GM18508 (cell line): Measurements from ENCODE around the gene ZBTB34.

Experiments
- ATAC-seq: cut with Tn5 transposase; IDR thresholded peaks from one replicate; pipeline ENCODE4 v1.9.1; 2021; ENCODE audit warnings: moderate number of reproducible peaks; ENCODE audit not compliant: insufficient read depth, unreplicated experiment

Gene ZBTB34

DNA sequence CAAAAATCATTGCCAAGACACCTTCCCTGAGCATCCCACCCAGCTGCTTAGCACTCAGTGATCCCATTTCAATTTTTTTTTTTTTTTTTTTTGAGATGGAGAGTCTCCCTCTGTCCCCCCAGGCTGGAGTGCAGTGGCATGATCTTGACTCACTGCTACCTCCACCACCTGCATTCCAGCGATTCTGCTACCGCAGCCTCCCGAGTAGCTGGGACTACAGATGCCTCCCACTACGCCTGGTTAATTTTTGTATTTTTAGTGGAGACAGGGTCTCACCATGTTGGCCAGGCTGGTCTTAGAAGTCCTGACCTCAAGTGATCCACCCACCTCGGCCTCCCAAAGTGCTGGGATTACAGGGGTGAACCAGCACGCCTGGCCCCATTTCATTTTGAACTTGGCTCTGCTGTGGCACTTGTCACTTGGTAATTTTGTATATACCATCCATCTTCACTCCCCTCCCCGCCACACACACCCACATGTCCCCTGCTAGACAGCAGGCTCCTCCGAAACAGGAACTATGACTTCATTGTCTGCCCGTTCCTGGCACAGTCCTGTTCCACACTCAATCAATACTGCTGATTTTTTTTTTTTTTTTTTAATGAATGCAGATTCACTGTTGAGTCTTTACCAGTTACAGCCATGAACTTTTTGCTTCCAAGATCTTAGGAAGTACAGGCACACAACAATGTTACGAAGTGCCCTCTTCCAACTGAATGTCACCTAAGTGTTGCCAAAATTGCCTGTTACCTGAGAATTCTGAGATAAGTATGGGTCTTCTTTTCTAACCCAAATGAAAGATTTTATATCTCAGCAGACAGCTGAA, 17.3 kb upstream of the ZBTB34 start:
- no peak for ATAC-seq

DNA sequence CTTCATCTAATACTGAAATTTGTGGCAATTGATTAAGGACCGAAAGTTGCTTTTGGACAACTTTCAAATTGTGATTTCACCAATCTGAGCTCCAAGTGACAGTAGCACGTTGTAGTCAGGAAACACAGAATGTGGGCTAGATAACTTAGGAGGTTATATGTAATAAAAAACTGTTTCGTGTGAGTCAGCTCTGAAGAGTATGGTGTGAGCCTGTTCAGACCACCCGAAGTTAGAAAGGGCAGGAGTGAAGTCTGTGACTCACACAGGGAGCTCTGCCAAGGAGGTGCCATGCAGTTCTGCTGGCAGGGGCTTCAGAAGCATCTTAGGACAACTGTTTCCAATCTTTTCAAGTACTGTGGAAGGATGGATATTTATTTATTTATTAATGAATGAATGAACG, 16.4 kb upstream of the ZBTB34 start:
- ATAC-seq: no peak

DNA sequence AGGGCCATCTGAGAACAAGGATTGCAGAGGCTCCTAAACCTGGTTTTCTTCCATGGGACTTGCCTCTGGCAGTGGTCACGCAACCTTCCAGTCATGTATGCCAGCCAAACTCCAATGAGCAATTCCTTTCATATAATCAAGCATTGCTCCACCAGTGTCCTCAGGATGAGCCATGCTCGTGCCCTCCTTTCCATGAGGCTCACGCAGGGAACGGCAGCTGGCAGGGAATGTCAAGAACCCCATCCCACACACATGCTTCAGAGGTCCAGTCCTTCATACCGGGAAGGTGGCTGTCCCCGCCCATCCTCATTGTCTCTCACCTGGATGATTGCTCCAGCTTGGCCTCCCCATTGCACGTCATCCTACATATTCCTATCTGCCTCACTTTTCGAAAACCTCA, 13.4 kb upstream of the ZBTB34 start:
- no peak for ATAC-seq

DNA sequence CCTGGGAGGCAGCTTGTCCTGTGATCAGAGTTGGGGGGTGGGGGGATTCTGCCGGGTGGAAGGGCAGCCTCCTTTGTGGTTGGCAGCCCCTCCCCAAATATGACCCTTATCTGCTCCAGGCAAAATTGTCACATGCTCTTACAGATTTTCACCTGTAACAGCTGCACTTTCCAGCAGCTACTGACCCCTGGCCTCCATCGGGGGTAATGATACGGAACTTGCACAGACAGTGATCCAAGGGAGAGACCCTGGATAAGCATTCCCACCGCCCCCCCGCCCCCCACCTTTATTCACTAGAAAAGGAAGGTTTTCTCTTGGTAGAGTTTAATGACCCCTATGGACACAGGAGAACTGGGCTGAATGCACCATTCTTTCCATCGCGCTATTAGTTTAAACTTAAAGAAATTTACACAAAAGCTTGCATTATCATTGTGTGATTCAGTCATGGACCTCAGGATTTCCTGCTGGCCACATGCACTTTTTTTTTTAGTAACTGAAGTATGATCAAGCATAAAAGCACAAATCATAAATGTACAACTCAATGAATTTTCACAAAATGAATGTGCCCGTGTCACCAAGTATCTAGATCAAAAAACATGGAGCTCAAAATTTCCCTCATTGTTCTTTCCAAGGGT, 10.7 kb upstream of the ZBTB34 start:
- ATAC-seq: no peak

DNA sequence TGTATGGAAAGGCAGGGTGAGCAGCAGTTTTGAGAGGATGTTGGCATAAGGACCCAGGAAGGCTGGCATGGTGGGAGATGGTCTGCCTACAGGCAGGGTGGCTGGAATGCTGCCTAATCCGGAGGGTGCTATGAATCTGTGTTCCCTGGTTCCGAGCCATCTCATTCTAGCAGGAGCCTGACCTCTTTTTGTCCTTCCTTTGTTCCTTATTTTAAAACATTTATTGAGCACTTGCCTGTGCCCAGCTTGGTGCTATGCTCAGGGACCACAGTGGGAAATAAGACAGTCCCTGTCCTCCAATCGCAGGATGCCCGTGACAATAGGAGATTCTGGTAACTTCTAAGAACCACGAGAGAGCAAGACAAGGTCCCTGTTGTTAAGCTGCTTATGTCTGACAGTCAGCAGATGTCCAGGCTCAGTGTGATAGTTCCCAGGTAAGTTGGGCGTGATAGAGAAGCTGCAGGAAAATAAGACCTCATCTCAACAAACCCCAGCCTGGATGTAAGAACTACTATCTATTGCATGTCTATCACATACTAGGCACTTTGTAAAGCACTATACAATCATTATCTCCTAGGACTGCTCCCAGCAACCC, 9.1 kb upstream of the ZBTB34 start:
- no peak for ATAC-seq

DNA sequence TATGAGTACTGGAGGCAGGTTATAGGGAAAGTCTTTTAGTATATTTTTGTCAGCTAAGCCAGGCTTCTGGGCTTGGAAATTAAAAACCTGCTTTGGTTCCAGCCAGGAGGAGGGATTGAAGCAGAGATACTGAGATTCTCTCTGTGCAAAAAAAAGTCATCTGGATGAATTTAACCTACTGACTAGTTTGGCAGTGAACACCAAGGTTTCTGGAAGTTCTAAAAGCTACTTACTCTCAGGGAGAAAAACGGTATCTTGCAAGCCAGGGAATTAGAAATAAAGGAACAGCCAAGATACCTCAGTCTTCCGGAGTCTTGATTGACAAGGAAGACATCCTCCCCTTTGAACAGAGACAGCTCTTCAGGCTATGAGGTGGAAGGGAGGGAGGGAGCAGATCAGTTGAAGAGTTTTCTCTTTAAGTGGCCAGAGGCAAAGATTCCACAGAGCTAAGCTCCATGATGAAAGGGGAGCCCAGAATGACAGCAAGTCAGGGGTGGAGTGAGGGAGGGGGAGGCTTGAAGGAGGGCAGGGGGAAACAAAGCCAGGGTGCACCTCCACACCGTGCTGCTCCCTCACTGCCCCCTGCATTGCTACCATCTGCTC, 8.3 kb upstream of the ZBTB34 start:
- no peak for ATAC-seq

DNA sequence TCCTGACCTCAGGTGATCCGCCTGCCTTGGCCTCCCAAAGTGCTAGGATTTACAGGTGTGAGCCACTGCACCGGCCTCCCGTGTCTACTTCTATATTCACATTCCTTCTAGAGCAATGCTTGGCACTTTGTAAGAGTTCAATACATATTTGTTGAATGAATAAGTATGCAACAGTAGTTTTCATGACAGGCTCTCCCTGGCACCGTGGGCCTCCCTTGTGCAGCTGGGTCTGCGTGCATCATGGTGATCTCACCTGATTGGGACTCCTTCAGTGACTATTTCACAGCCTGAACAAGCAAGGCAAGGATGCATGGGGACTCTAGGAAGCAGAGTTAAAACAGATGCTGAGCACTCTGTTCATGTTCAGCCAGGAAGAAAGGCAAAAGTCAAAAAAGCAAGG, 6.8 kb upstream of the ZBTB34 start:
- no peak for ATAC-seq

DNA sequence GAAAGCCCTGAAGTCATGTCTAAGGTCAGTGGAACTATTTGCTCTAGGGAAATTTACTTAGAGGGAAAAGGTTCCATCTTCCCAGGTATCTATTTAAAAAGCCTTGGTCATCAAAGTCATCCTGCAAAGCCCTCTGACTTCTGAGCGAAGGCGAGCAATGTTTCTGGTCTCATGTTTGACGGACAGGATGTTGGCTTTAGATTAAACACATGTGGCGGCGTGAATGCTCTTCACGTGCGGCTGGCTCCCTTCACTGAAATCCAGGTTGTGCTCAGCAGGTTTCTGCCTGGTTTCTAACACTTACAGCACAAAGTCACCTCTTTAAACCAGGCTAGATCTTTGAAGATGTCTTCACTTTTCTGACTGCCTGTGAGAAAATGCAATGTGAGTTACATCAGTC, 5.7 kb upstream of the ZBTB34 start:
- no peak for ATAC-seq

DNA sequence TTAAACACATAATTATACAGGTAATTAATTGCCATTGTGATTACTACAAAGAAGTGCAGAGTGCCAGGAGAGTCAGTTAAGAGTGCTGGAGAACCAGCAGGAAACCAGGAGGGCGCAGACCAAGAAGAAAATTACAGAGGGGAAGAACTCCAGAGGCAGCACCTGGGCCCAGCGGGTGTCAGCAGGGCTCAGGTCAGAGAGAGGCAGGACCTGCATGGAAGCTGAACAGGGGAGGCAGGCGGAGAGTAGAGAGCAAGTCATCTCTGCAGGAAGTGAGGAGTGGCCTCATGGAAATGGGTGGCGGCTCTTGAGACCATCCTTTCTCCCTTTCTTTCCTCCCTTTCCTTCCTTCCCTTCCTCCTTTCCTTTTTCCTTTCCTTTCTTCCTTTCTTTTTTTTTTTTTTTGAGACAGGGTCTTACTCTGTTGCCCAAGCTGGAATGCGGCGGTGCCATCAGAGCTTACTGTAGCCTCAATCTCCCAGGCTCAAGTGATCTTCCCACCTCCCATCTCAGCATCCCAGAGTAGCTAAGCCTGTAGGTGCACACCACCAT, 4.0 kb upstream of the ZBTB34 start:
- no peak for ATAC-seq

DNA sequence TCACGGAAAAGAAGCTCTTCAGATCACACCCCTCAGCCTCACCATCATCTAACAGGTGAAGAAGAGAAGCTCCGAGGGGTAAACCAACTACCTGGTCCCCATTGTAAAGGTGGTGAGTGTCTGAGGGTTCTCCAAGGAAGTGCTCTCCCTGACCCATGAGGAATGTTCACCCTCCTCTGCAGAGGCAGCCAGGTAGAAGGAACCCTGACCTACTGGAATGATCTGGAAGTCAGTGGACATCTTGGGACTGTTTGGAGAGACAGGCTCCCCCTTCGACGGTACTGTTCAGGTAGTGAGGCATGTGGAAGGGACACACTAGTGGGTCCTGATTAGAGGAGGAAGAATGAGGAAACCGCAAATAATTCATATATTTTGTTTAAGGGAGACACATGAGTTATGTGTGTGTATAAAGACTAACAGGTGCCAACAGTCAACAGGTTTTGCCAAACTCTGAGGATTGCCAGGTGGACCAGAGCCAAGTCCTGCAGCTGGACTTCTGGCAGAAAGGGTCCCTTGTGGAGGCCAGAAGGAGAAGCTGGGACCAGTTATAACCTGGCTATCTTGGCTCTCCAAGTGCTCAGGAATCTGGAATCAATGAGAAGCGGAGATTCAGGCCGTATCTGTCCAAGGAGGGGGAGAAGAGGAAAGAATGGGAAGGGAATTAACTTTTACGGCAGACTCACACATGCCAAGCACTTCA, 3.0 kb upstream of the ZBTB34 start:
- ATAC-seq: no peak

DNA sequence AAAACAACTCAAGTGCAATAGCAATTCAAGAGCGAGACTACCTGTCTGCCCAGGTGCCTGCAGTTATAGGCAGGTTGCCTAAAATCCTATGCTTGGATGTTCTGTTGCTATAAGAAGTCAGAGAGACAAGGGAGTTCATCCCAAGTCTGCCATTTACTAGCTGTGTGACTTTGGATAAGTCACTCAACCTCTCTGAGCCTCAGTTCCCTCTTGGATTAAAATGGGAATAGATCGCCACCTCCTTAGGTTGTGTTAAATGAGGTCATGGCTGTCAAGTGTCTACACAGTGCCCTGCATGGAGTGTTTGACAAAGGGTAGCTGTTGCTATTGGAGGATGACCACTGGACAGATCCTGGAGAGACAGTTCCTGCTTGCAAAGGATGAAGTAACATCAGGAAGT, 1.3 kb upstream of the ZBTB34 start:
- no peak for ATAC-seq

DNA sequence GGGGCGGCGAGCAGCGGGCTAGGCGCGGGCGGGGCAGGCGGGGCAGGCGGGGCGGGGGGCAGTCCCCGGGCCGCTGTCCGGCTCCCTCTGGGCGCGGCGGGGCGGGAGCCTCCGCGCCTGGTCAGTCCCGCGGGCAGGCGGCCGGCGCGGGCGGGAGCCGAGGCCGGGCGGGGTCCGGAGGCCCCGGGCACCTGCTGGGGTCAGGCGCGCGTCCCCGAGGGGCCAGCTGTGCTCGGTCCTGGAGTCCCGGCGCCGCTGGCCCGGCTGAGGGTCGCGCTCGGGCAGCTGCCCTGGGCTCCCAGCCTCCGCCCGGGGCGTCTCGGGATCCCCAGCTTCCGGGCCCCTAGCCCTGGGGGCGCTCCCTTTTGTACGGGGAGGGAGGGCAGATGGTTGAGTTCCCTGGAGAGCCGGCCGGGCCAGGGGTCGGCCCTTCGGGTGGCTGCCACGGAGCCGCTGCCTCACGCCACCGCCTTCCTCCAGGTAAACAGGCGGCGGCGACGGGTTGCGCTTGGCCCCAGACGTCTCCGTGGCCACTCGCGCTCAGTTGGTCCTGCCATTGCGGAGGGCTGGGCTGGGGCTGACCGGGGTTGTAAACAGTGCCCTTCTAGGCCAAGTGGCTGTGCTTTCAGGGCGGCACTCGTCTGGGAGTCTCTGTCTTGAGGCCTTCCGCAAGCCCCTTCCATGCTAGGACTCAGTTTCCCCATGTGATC, 473 bp downstream of the ZBTB34 start:
- ATAC-seq: no peak

DNA sequence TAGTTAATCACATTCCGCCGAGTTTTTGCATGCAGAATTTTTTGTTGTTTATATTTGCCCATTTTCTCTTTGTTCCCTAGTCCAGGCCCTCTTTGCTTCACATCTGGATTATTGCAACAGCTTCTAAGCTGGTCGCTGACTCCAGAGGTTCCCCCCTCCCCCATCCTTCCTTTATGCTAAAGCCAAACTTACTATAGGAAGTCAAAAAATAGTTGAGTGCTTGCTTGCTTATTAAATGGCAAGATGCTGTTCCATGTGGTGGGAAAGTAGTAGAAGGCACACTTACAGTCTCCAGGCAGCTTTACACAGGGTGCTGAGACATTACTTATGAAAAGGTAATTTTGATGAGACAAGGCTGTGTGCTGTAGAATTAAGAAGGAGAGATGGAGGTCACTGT, 1.3 kb downstream of the ZBTB34 start:
- no peak for ATAC-seq

DNA sequence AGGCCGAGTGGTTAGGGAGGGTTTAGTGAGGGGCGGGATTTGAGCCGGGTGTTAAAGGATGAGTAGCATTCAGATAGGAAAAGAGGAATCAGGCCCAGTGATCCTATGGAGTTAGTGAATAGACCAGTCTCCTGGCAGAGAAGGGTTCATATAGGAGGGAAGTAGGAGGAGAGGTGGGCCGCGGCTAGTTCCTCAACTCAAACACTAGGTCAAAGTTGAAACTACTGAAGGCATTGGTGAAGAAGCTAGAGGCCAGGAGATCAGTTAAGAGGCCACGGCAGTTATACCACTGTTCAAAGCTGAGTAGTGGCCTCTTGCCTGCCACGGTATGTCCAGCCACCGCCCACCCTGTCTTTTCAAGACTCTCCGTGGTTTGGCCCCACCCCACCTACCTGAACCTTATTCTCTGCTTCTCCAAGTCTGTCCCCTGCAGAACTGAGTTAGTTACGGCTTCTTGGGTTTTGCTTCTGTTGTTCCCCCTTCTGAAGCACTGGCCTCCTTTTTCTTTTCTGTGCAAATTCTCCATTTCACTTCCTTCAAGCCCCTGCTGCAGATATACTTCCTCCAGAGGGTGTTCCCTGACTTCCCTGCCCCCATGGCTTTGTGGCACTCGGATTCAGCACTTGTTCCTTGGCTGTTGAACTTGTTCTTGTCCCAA, 1.8 kb downstream of the ZBTB34 start:
- ATAC-seq: no peak

DNA sequence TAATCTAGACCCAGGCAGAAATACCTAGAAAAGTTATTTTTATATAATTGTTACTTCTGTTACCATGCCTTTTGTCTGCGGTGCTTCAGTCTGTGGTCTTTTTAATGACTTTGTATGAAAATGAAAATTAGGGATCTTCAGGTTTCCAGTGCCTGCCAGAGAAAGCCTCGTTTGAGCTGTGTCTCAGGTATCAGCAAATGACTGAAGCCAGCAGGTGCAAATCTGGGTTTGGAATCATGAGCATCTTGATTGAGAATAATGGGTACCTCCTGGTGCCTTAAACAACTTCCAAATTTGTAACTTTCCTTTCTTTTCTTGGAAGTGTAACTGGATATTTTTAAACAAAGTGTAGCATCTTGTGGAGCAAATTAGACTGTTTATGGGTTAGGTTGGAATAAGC, 4.3 kb downstream of the ZBTB34 start:
- ATAC-seq: no peak

DNA sequence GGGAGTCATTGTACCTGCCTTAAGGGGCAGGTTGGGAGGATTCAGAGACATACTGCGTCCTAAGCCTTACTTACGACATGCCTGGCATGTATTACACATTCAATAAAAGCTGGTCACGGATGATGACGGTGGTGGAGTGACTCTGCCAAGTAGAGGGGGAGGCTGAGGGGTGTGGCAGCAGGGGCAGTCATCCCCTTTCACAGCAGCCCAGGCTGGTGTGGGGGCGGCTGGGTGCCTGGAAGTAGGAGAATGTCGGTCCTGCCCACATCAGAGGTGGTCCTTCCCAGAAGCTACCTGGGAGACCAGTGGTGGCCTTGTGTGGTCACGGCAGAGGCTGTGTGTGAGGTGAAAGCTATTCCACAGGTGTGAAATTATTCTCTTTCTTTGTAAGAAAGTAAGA, 8.9 kb downstream of the ZBTB34 start:
- no peak for ATAC-seq

DNA sequence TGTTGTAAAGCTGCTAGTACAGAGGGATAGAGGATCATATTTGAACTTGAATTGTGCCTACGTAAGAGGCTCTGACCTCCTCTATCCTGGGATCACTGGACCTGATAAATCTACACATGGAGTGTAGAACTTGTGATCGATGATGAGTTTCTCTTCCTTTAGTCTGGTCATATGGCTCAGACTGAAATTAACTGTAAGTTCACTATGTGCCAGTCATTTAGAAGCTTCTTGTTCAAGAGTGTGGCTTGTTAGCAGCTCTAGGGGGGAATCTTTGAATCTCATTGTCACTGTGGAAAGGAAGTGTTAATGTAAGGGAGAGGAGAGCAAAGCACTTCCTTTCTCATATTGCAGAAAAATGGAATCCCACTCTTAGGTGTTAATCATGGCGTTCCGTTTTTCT, 12.1 kb downstream of the ZBTB34 start:
- ATAC-seq: no peak

DNA sequence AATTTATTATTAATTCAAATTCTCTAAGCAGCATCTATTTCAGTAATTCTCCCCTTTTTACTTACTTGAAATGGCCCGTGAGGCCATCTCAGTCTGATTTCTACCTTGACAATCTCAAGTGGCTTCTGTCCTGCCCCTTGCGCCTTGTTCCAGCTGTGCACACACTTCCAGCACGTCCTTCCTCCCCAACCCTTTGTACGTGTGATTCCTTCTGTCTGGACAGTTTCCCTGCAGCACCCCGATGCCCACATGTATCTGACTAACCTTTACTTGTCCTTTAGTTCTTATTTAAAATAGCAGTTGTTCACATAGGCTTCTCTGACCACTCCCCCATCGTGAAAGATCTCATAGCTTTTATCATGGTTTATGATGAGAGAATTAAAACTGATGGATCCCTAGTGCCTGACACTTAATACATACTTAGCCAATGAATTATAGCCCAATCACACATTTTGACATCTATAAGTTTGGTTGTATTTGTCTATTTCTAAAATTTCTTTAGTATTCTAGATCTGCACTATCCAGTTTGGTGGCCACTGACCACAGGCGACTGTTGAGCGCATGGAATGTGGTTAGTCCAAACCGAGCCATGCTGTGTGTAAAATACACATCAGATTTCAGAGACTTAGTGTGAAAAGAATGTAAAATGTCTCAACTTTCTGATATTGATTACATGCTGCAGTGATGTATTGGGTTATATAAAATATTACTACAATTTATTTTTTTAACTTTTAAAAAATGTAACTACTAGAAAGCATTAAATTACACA, 14.3 kb downstream of the ZBTB34 start:
- no peak for ATAC-seq
